Measurements from ENCODE around the gene SLC12A7. TPM values are rescaled to one million over a fixed set of nuclear protein-coding genes. Genes with fewer than 3 reads are reported as not detected.

SLC12A7 gene
- total and polyA plus RNA-seq, 2 donors (not counting 1 experiment from before 2014, with no cell fraction given): 2.9 to 23.9 TPM

DNA sequence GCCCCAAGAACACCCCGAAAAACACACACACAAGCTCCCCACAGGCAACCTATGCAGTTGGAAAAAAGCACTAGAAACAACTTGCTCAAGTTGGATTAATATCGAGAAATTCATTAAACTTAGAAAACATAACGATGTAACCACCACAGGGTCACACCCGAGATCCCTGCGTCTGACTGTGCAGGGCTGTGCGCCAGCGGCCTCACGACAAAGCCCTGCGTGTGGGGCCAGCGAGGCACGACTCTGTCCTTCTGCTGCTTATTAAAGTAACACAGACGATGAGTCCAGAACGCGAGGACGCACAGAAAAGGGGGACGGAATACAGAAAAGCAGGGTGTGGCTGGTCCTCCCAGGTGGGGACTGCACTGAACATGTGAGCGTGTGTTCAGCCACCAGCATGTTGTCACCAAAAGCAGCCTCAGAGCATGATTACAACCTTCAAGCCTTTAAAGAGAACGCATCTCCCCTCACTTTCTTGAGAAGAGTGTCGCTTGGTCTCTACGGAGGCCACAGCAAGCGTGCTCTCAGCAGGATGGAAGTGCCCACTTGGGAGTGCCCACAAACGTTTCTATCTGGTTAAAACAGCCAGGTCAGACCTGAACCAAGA is 14.4 kb downstream of the SLC12A7 start:
- Histone ChIP-seq H2AFZ (ENCODE audit: low read length) (no peak overlapping the region), H3K4me2 (ENCODE audit: extremely low read depth, insufficient read depth, low read length) (no peak overlapping the region), H3K9ac (ENCODE audit: insufficient read depth, low read length) (no peak overlapping the region), H3K9me3 (ENCODE audit: control insufficient read depth, insufficient read depth, low read depth, low read length) (no peaks in the 10 kb centered on the region), H3K36me3 (ENCODE audit: control insufficient read depth, insufficient read depth, low read length) (no peaks in the 10 kb centered on the region), H3K27ac (ENCODE audit: insufficient read depth, low read length) (no peak overlapping the region), H3K4me3 (replicated peaks in 1 of 4; ENCODE audit: control extremely low read depth in 1 of 4, insufficient read depth in 1 of 4, low read depth in 3 of 4, low read length in 4 of 4) (no peak overlapping the region), H4K20me1 (ENCODE audit: control insufficient read depth, extremely low read depth, insufficient read depth, low read length) (no peaks in the 10 kb centered on the region), H3K4me1 (ENCODE audit: control insufficient read depth, extremely low read depth, insufficient read depth, low read length) (peaks cover 4% of the 10 kb centered on the region), H3K27me3 (ENCODE audit: control insufficient read depth, insufficient read depth, low read length) (no peaks in the 10 kb centered on the region), H3K79me2 (ENCODE audit: control insufficient read depth, insufficient read depth, low read length) (no peaks in the 10 kb centered on the region)
- DNase-seq (ENCODE audit: low read depth in 2 of 2): no peak
- no peak for TF ChIP-seq EZH2 (IDR thresholded peaks at IDR 0.05; ENCODE audit: low read length, missing control alignments)
- TF ChIP-seq, protein P1, sequence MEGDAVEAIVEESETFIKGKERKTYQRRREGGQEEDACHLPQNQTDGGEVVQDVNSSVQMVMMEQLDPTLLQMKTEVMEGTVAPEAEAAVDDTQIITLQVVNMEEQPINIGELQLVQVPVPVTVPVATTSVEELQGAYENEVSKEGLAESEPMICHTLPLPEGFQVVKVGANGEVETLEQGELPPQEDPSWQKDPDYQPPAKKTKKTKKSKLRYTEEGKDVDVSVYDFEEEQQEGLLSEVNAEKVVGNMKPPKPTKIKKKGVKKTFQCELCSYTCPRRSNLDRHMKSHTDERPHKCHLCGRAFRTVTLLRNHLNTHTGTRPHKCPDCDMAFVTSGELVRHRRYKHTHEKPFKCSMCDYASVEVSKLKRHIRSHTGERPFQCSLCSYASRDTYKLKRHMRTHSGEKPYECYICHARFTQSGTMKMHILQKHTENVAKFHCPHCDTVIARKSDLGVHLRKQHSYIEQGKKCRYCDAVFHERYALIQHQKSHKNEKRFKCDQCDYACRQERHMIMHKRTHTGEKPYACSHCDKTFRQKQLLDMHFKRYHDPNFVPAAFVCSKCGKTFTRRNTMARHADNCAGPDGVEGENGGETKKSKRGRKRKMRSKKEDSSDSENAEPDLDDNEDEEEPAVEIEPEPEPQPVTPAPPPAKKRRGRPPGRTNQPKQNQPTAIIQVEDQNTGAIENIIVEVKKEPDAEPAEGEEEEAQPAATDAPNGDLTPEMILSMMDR (conservative IDR thresholded peaks at IDR 0.05 in 1 of 2, IDR thresholded peaks at IDR 0.05 in 1 of 2; ENCODE audit: low read depth in 1 of 2, low read length in 2 of 2): no peak

DNA sequence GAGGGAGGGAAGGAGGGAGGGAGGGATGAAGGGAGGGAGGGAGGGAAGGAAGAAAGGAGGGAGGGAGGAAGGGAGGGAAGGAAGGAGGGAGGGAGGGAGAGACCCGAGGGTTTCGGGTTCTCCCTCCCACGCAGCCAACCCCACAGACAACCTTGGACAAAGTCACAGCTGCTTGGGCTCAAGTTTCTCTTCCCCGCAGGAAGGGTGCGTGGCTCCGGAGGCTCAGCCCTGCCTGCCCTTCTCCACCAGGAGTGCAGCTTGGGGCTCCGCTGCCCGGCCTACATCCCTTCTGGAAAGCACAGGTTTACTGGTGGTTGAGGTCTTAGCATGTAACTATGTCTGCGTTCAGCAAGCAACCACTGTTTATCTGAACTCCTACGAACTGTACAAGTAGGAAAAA is 15.0 kb downstream of the SLC12A7 start:
- no peak for DNase-seq (ENCODE audit: low read depth in 2 of 2)
- Histone ChIP-seq H3K9me3 (ENCODE audit: control insufficient read depth, insufficient read depth, low read depth, low read length) (no peaks in the 10 kb centered on the region), H4K20me1 (ENCODE audit: control insufficient read depth, extremely low read depth, insufficient read depth, low read length) (no peaks in the 10 kb centered on the region), H3K4me3 (replicated peaks in 1 of 4; ENCODE audit: control extremely low read depth in 1 of 4, insufficient read depth in 1 of 4, low read depth in 3 of 4, low read length in 4 of 4) (no peak overlapping the region), H3K4me2 (ENCODE audit: extremely low read depth, insufficient read depth, low read length) (no peak overlapping the region), H3K4me1 (ENCODE audit: control insufficient read depth, extremely low read depth, insufficient read depth, low read length) (no peaks in the 10 kb centered on the region), H2AFZ (ENCODE audit: low read length) (no peak overlapping the region), H3K27me3 (ENCODE audit: control insufficient read depth, insufficient read depth, low read length) (no peaks in the 10 kb centered on the region), H3K27ac (ENCODE audit: insufficient read depth, low read length) (no peak overlapping the region), H3K9ac (ENCODE audit: insufficient read depth, low read length) (no peak overlapping the region), H3K36me3 (ENCODE audit: control insufficient read depth, insufficient read depth, low read length) (no peaks in the 10 kb centered on the region), H3K79me2 (ENCODE audit: control insufficient read depth, insufficient read depth, low read length) (no peaks in the 10 kb centered on the region)
- TF ChIP-seq, protein P1 (conservative IDR thresholded peaks at IDR 0.05 in 1 of 2, IDR thresholded peaks at IDR 0.05 in 1 of 2; ENCODE audit: low read depth in 1 of 2, low read length in 2 of 2): no peak
- TF ChIP-seq EZH2 (IDR thresholded peaks at IDR 0.05; ENCODE audit: low read length, missing control alignments): no peak

DNA sequence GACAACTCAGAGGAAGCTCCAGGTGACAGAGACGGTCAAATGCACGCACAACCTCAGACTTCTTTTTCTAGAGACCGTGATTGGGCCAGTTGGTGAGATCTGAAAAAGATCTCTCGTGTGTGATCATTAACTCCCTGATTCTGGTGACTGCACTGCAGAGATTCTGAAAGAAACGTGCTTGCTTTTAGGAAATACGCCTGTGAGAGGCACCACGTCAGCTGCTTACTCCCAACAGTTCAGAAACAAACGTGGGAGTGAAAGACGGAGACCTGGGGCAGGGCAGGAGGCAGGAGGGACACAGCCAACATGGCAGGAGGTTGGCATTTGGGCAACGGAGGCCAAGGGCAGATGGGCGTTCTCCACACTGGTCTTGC is 15.9 kb downstream of the SLC12A7 start:
- no peaks in the 10 kb centered on the region for H3K4me1 ChIP-seq (ENCODE audit: control insufficient read depth, extremely low read depth, insufficient read depth, low read length)
- no peaks in the 10 kb centered on the region for H3K9me3 ChIP-seq (ENCODE audit: control insufficient read depth, insufficient read depth, low read depth, low read length)
- no peaks in the 10 kb centered on the region for H3K27me3 ChIP-seq (ENCODE audit: control insufficient read depth, insufficient read depth, low read length)
- no peak for DNase-seq (ENCODE audit: low read depth in 2 of 2)
- H3K27ac ChIP-seq (ENCODE audit: insufficient read depth, low read length): no peak overlapping the region
- no peak overlapping the region for H3K4me3 ChIP-seq (replicated peaks in 1 of 4; ENCODE audit: control extremely low read depth in 1 of 4, insufficient read depth in 1 of 4, low read depth in 3 of 4, low read length in 4 of 4)
- H4K20me1 ChIP-seq (ENCODE audit: control insufficient read depth, extremely low read depth, insufficient read depth, low read length): no peaks in the 10 kb centered on the region
- peaks cover 2% of the 10 kb centered on the region for H3K36me3 ChIP-seq (ENCODE audit: control insufficient read depth, insufficient read depth, low read length)
- no peak overlapping the region for H3K4me2 ChIP-seq (ENCODE audit: extremely low read depth, insufficient read depth, low read length)
- no peak overlapping the region for H2AFZ ChIP-seq (ENCODE audit: low read length)
- H3K79me2 ChIP-seq (ENCODE audit: control insufficient read depth, insufficient read depth, low read length): no peaks in the 10 kb centered on the region
- TF ChIP-seq, protein P1 (conservative IDR thresholded peaks at IDR 0.05 in 1 of 2, IDR thresholded peaks at IDR 0.05 in 1 of 2; ENCODE audit: low read depth in 1 of 2, low read length in 2 of 2): no peak
- no peak for TF ChIP-seq EZH2 (IDR thresholded peaks at IDR 0.05; ENCODE audit: low read length, missing control alignments)
- H3K9ac ChIP-seq (ENCODE audit: insufficient read depth, low read length): no peak overlapping the region
